Measurements from ENCODE around the gene DLGAP1. TPM values are rescaled to one million over a fixed set of nuclear protein-coding genes. Genes with fewer than 3 reads are reported as not detected.

Gene DLGAP1
- total and polyA plus RNA-seq, 2 donors (not counting 1 experiment from before 2014, with no cell fraction given), result 0.07 to 0.61 TPM

- no peaks in the 10 kb centered on the region for H4K20me1 ChIP-seq (ENCODE audit: control insufficient read depth, insufficient read depth, low read length, poor library complexity, severe bottlenecking)
- no peak overlapping the region for H3K9ac ChIP-seq (ENCODE audit: low read length)
- H3K4me2 ChIP-seq (replicated peaks; ENCODE audit: low read depth, low read length, poor library complexity, severe bottlenecking), result no peak overlapping the region
- H3K27me3 ChIP-seq (replicated peaks in 1 of 4; ENCODE audit: control extremely low read depth in 1 of 4, control insufficient read depth in 3 of 4, insufficient read depth in 4 of 4, low read length in 3 of 4), result no peaks in the 10 kb centered on the region
- H3K9me3 ChIP-seq (ENCODE audit: control extremely low read depth in 1 of 3, control insufficient read depth in 2 of 3, insufficient read depth in 1 of 3, low read length in 2 of 3), result peaks cover 2 to 13% (median 4%) of the 10 kb centered on the region in 3 donors
- no peaks in the 10 kb centered on the region for H3K27me3 Mint-ChIP-seq
- H3K27ac ChIP-seq (ENCODE audit: low read length in 2 of 2), result no peak overlapping the region
- H3K4me3 Mint-ChIP-seq, result no peak overlapping the region
- DNase-seq (no peak), ATAC-seq (ENCODE audit: low read depth) (no peak)
- H3K9me3 Mint-ChIP-seq (ENCODE audit: insufficient read depth), result peaks cover 4% of the 10 kb centered on the region
- H3K4me1 ChIP-seq (ENCODE audit: control insufficient read depth in 2 of 2, insufficient read depth in 2 of 2, low read length in 2 of 2), result no peaks in the 10 kb centered on the region
- CTCF ChIA-PET, result interaction anchor here (0.6 to 1.0 kb wide), 2 partner anchors 8 to 11 kb away, joined by 3 read pairs; no protein-coding TSS in a partner anchor
- POLR2A ChIA-PET, result no interaction called here
- TF ChIP-seq CTCF (IDR thresholded peaks at IDR 0.05) (no peak), EZH2 (IDR thresholded peaks at IDR 0.05; ENCODE audit: borderline replicate concordance, insufficient read depth, low read depth, low read length, poor library complexity, severe bottlenecking) (no peak)
- H2AFZ ChIP-seq (ENCODE audit: insufficient read depth, low read depth, low read length, poor library complexity, severe bottlenecking), result no peak overlapping the region
- no peak overlapping the region for H3K27ac Mint-ChIP-seq
- H3K4me1 Mint-ChIP-seq, result no peaks in the 10 kb centered on the region
- H3K36me3 ChIP-seq (replicated peaks in 1 of 2; ENCODE audit: control extremely low read depth in 1 of 2, control insufficient read depth in 1 of 2, extremely low read depth in 1 of 2, insufficient read depth in 2 of 2, low read length in 1 of 2), result no peaks in the 10 kb centered on the region
- no peaks in the 10 kb centered on the region for H3K79me2 ChIP-seq (ENCODE audit: control insufficient read depth, insufficient read depth, low read length)
- WGBS (ENCODE audit: insufficient coverage), result 64% methylated on average over 2 of the region's 5 CpGs
- no peak overlapping the region for H3K4me3 ChIP-seq (ENCODE audit: control extremely low read depth in 1 of 5, extremely low read depth in 1 of 5, insufficient read depth in 1 of 5, low read depth in 2 of 5, low read length in 4 of 5)
- intact Hi-C loops (cut with micrococcal nuclease), result no loop called here
These were observed 394.5 kb downstream of the DLGAP1 start for GRCh38 chr18:4060427-4061281.

DNA sequence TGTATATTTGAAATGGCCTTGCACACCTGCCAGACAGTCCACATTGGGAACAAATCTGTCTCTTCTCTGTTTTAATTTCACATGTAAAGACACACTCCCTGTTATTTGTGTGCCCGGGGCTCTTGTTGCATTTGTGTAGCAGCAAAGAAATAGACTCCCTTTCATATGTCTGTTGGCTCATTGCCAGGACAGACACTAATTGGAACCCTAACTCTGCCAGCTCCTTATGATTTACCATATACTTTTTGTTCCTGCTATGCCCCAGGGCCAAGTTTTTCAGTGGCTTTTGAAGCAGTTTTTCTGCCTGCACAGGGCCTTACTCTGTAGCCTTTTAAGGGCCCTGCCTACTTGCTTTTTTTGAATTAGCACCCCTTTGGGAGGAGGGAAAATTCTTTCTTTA is 396.9 kb downstream of the DLGAP1 start:
- Histone ChIP-seq H3K36me3 (replicated peaks in 1 of 2; ENCODE audit: control extremely low read depth in 1 of 2, control insufficient read depth in 1 of 2, extremely low read depth in 1 of 2, insufficient read depth in 2 of 2, low read length in 1 of 2) (no peaks in the 10 kb centered on the region), H4K20me1 (ENCODE audit: control insufficient read depth, insufficient read depth, low read length, poor library complexity, severe bottlenecking) (no peaks in the 10 kb centered on the region), H3K9ac (ENCODE audit: low read length) (no peak overlapping the region), H3K27me3 (replicated peaks in 1 of 4; ENCODE audit: control extremely low read depth in 1 of 4, control insufficient read depth in 3 of 4, insufficient read depth in 4 of 4, low read length in 3 of 4) (no peaks in the 10 kb centered on the region), H3K27ac (ENCODE audit: low read length in 2 of 2) (no peak overlapping the region), H2AFZ (ENCODE audit: insufficient read depth, low read depth, low read length, poor library complexity, severe bottlenecking) (no peak overlapping the region), H3K79me2 (ENCODE audit: control insufficient read depth, insufficient read depth, low read length) (no peaks in the 10 kb centered on the region), H3K4me3 (ENCODE audit: control extremely low read depth in 1 of 5, extremely low read depth in 1 of 5, insufficient read depth in 1 of 5, low read depth in 2 of 5, low read length in 4 of 5) (no peak overlapping the region), H3K9me3 (ENCODE audit: control extremely low read depth in 1 of 3, control insufficient read depth in 2 of 3, insufficient read depth in 1 of 3, low read length in 2 of 3) (peaks cover 2 to 12% (median 4%) of the 10 kb centered on the region in 3 donors), H3K4me2 (replicated peaks; ENCODE audit: low read depth, low read length, poor library complexity, severe bottlenecking) (no peak overlapping the region), H3K4me1 (ENCODE audit: control insufficient read depth in 2 of 2, insufficient read depth in 2 of 2, low read length in 2 of 2) (no peaks in the 10 kb centered on the region)
- no peaks in the 10 kb centered on the region for H3K4me1 Mint-ChIP-seq
- DNase-seq, result no peak
- intact Hi-C loops (cut with micrococcal nuclease), result no loop called here
- no peaks in the 10 kb centered on the region for H3K27me3 Mint-ChIP-seq
- ATAC-seq (ENCODE audit: low read depth), result no peak
- WGBS (ENCODE audit: insufficient coverage), result no CpG with 5 or more reads among the region's 1 CpG
- ChIA-PET POLR2A (no interaction called here), CTCF (no interaction called here)
- TF ChIP-seq EZH2 (IDR thresholded peaks at IDR 0.05; ENCODE audit: borderline replicate concordance, insufficient read depth, low read depth, low read length, poor library complexity, severe bottlenecking) (no peak), CTCF (IDR thresholded peaks at IDR 0.05) (no peak)
- H3K27ac Mint-ChIP-seq, result no peak overlapping the region
- H3K4me3 Mint-ChIP-seq, result no peak overlapping the region
- H3K9me3 Mint-ChIP-seq (ENCODE audit: insufficient read depth), result peaks cover 4% of the 10 kb centered on the region
